ENCODE results near the gene OGDHL.
"Not testable (repeated sequence)": the region's sequence is repeated elsewhere in the genome, so short reads cannot be mapped to it uniquely, and the experiment has no call there.

Gene OGDHL

GRCh38 chr10:49768731-49769130, 6.6 kb upstream of the OGDHL start:
- no peak for FAIRE-seq
- DNase-seq (ENCODE audit: insufficient read length): no peak
- no peak for TF ChIP-seq TAF1 (IDR thresholded peaks at IDR 0.05; ENCODE audit: borderline replicate concordance, low read depth, low read length)
- TF ChIP-seq POLR2AphosphoS5 (IDR thresholded peaks at IDR 0.05; ENCODE audit: low read depth, low read length): no peak
- TF ChIP-seq POLR2A (IDR thresholded peaks at IDR 0.05; ENCODE audit: low read depth, low read length): no peak

- FAIRE-seq (no peak), DNase-seq (ENCODE audit: insufficient read length) (no peak)
- TF ChIP-seq POLR2AphosphoS5 (IDR thresholded peaks at IDR 0.05; ENCODE audit: low read depth, low read length) (no peak), TAF1 (IDR thresholded peaks at IDR 0.05; ENCODE audit: borderline replicate concordance, low read depth, low read length) (no peak), POLR2A (IDR thresholded peaks at IDR 0.05; ENCODE audit: low read depth, low read length) (no peak)
These were observed 6.2 kb upstream of the OGDHL start for GRCh38 chr10:49768329-49768728.

GRCh38 chr10:49767752-49768151, 5.6 kb upstream of the OGDHL start:
- TF ChIP-seq POLR2A (IDR thresholded peaks at IDR 0.05; ENCODE audit: low read depth, low read length) (no peak), TAF1 (IDR thresholded peaks at IDR 0.05; ENCODE audit: borderline replicate concordance, low read depth, low read length) (no peak), POLR2AphosphoS5 (IDR thresholded peaks at IDR 0.05; ENCODE audit: low read depth, low read length) (no peak)
- no peak for FAIRE-seq
- no peak for DNase-seq (ENCODE audit: insufficient read length)

- DNase-seq (ENCODE audit: insufficient read length): no peak
- no peak for TF ChIP-seq TAF1 (IDR thresholded peaks at IDR 0.05; ENCODE audit: borderline replicate concordance, low read depth, low read length)
- TF ChIP-seq POLR2AphosphoS5 (IDR thresholded peaks at IDR 0.05; ENCODE audit: low read depth, low read length): no peak
- TF ChIP-seq POLR2A (IDR thresholded peaks at IDR 0.05; ENCODE audit: low read depth, low read length): no peak
- no peak for FAIRE-seq
These were observed 4.4 kb upstream of the OGDHL start for GRCh38 chr10:49766484-49766883.

GRCh38 chr10:49762566-49762877, 399 bp upstream of the OGDHL start:
- FAIRE-seq (no peak), DNase-seq (ENCODE audit: insufficient read length) (no peak)
- TF ChIP-seq POLR2AphosphoS5 (IDR thresholded peaks at IDR 0.05; ENCODE audit: low read depth, low read length) (no peak), TAF1 (IDR thresholded peaks at IDR 0.05; ENCODE audit: borderline replicate concordance, low read depth, low read length) (no peak), POLR2A (IDR thresholded peaks at IDR 0.05; ENCODE audit: low read depth, low read length) (no peak)

- TF ChIP-seq POLR2A (IDR thresholded peaks at IDR 0.05; ENCODE audit: low read depth, low read length) (no peak), TAF1 (IDR thresholded peaks at IDR 0.05; ENCODE audit: borderline replicate concordance, low read depth, low read length) (no peak), POLR2AphosphoS5 (IDR thresholded peaks at IDR 0.05; ENCODE audit: low read depth, low read length) (no peak)
- DNase-seq (ENCODE audit: insufficient read length): no peak
- FAIRE-seq: no peak
These were observed 828 bp downstream of the OGDHL start for GRCh38 chr10:49761201-49761788.

- TF ChIP-seq POLR2A (IDR thresholded peaks at IDR 0.05; ENCODE audit: low read depth, low read length) (no peak), TAF1 (IDR thresholded peaks at IDR 0.05; ENCODE audit: borderline replicate concordance, low read depth, low read length) (no peak)
- DNase-seq (ENCODE audit: insufficient read length) (no peak), FAIRE-seq (no peak)
These were observed 1.3 kb downstream of the OGDHL start for GRCh38 chr10:49760789-49761188.

GRCh38 chr10:49759787-49760551, 2.2 kb downstream of the OGDHL start:
- no peak for TF ChIP-seq POLR2A (IDR thresholded peaks at IDR 0.05; ENCODE audit: low read depth, low read length)
- no peak for TF ChIP-seq POLR2AphosphoS5 (IDR thresholded peaks at IDR 0.05; ENCODE audit: low read depth, low read length)
- no peak for TF ChIP-seq TAF1 (IDR thresholded peaks at IDR 0.05; ENCODE audit: borderline replicate concordance, low read depth, low read length)
- FAIRE-seq (no peak), DNase-seq (ENCODE audit: insufficient read length) (no peak)

- DNase-seq (ENCODE audit: insufficient read length) (no peak), FAIRE-seq (no peak)
- TF ChIP-seq POLR2AphosphoS5 (IDR thresholded peaks at IDR 0.05; ENCODE audit: low read depth, low read length): no peak
- TF ChIP-seq POLR2A (IDR thresholded peaks at IDR 0.05; ENCODE audit: low read depth, low read length): no peak
These were observed 3.7 kb downstream of the OGDHL start for GRCh38 chr10:49758249-49758930.

- FAIRE-seq (no peak), DNase-seq (ENCODE audit: insufficient read length) (no peak)
- TF ChIP-seq POLR2A (IDR thresholded peaks at IDR 0.05; ENCODE audit: low read depth, low read length): no peak
- no peak for TF ChIP-seq TAF1 (IDR thresholded peaks at IDR 0.05; ENCODE audit: borderline replicate concordance, low read depth, low read length)
- TF ChIP-seq POLR2AphosphoS5 (IDR thresholded peaks at IDR 0.05; ENCODE audit: low read depth, low read length): no peak
These were observed 5.5 kb downstream of the OGDHL start for GRCh38 chr10:49756641-49757040.

- DNase-seq (ENCODE audit: insufficient read length): no peak
- no peak for FAIRE-seq
- TF ChIP-seq POLR2AphosphoS5 (IDR thresholded peaks at IDR 0.05; ENCODE audit: low read depth, low read length) (no peak), TAF1 (IDR thresholded peaks at IDR 0.05; ENCODE audit: borderline replicate concordance, low read depth, low read length) (no peak), POLR2A (IDR thresholded peaks at IDR 0.05; ENCODE audit: low read depth, low read length) (no peak)
These were observed 6.1 kb downstream of the OGDHL start for GRCh38 chr10:49756031-49756430.

GRCh38 chr10:49754951-49755350, 7.2 kb downstream of the OGDHL start:
- FAIRE-seq; DNase-seq (ENCODE audit: insufficient read length): not testable (repeated sequence)
